ENCODE data around the gene CSNK2A1.

DNA sequence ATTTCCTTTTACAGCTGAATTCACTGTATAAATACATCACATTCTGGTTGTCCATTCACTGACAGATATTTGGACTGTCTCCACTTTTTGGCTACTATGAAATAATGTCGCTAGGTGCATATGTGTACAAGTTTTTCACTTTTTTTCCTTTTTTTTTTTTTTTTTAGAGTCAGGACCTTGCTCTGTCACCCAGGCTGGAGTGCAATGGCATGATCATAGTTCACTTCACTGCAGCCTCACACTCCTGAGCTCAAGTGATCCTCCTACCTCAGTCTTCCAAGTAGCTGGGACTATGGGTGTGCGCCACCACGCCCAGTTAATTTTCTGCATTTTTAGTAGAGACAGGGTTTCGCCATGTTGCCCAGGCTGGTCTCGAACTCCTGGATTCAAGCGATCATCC, 13.3 kb downstream of the CSNK2A1 start:
- no peak for TF ChIP-seq POLR2A (IDR thresholded peaks at IDR 0.05)
- no peak for TF ChIP-seq CTCF (IDR thresholded peaks at IDR 0.05)

Measured in testis (tissue), 2 donors.